Measurements from ENCODE around the gene LENG8.
"Not testable (repeated sequence)": the region's sequence is repeated elsewhere in the genome, so short reads cannot be mapped to it uniquely, and the experiment has no call there.

Gene LENG8

DNA sequence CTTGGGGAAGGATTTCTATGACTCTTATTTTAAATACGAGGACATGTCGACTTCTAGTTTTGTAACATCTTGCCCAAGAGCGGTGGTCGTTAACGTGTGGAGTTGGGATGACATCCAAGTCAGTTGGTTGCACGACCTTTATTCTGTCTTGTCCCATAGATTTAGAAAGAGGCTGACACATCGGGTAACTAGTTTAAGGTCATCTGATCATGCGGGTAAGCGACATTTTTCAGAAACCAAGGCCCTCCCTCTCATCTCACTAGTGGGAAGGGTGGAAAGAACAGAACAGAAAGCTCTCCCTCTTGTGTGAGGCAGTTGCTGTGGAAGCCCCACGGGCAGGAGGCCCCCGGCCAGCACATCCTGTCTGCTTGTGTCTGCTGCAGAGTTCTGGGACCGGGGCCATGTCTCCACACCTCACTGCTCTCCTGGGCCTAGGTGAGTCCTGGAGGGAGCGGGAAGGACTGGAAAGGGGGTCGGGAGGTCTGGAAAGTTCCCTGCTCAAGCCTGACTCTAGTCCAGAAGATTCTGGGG is 53.6 kb downstream of the LENG8 start, which contains the start of gene LAIR2:
TSS of gene LAIR2 (plus strand) at position 314 of the 531 bp plus-strand sequence. CDS start at position 402, 88 bp downstream.
- CTCF ChIA-PET: no interaction called here
- POLR2A ChIA-PET (ENCODE audit: low non-redundant PET): no interaction called here
- no peak within 1 kb of the TSS for H3K27ac ChIP-seq
- TF ChIP-seq, protein P1, sequence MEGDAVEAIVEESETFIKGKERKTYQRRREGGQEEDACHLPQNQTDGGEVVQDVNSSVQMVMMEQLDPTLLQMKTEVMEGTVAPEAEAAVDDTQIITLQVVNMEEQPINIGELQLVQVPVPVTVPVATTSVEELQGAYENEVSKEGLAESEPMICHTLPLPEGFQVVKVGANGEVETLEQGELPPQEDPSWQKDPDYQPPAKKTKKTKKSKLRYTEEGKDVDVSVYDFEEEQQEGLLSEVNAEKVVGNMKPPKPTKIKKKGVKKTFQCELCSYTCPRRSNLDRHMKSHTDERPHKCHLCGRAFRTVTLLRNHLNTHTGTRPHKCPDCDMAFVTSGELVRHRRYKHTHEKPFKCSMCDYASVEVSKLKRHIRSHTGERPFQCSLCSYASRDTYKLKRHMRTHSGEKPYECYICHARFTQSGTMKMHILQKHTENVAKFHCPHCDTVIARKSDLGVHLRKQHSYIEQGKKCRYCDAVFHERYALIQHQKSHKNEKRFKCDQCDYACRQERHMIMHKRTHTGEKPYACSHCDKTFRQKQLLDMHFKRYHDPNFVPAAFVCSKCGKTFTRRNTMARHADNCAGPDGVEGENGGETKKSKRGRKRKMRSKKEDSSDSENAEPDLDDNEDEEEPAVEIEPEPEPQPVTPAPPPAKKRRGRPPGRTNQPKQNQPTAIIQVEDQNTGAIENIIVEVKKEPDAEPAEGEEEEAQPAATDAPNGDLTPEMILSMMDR (conservative IDR thresholded peaks at IDR 0.05; ENCODE audit: low read depth): no peak
- DNase-seq (ENCODE audit: low spot score): no peak

DNA sequence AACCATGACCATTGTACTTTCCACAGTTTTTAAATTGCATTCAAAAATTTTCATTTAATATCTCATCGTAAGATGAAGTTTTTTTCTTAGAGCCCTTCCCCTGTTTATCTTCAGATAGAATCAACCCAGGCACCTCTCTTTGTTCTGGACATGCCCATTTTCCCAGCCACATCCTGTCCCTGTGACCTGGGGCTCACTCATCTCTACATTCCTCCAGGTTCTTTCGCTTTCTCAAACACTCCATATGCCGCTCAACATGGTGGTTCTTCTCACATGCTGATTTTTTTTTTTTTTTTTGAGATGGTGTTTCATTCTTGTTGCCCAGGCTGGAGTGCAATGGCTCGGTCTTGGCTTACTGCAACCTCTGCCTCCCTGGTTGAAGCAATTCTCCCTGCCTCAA is 56.5 kb downstream of the LENG8 start:
- DNase-seq (ENCODE audit: low spot score); H3K27ac ChIP-seq; POLR2A ChIA-PET (ENCODE audit: low non-redundant PET): not testable (repeated sequence)
- CTCF ChIA-PET: interaction anchor here (0.6 to 1.0 kb wide), 2 partner anchors 10 to 249 kb away, joined by 3 to 6 read pairs; no protein-coding TSS in a partner anchor

DNA sequence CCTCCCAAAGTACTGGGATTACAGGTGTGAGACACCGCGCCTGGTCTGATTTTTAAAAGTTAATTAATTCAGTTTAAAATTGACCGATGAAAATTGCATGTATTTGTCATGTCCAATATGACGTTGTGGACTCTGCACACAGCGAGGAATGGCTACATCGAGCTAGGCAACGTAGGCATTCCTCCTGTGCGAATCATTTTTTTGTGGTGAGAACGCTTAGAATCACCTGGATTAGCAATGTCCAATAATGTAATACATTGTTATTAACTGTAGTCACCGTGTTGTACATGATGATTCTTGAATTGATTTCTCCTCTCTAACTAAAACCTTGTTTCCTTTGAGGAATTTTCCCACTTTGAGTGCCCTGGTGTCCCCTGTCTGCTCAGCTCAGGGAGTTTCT is 57.1 kb downstream of the LENG8 start:
- no peak overlapping the region for H3K27ac ChIP-seq
- CTCF ChIA-PET: no interaction called here
- POLR2A ChIA-PET (ENCODE audit: low non-redundant PET): no interaction called here
- peak; percentile 48 for DNase-seq (ENCODE audit: low spot score)
- TF ChIP-seq, protein P1 (conservative IDR thresholded peaks at IDR 0.05; ENCODE audit: low read depth): no peak

DNA sequence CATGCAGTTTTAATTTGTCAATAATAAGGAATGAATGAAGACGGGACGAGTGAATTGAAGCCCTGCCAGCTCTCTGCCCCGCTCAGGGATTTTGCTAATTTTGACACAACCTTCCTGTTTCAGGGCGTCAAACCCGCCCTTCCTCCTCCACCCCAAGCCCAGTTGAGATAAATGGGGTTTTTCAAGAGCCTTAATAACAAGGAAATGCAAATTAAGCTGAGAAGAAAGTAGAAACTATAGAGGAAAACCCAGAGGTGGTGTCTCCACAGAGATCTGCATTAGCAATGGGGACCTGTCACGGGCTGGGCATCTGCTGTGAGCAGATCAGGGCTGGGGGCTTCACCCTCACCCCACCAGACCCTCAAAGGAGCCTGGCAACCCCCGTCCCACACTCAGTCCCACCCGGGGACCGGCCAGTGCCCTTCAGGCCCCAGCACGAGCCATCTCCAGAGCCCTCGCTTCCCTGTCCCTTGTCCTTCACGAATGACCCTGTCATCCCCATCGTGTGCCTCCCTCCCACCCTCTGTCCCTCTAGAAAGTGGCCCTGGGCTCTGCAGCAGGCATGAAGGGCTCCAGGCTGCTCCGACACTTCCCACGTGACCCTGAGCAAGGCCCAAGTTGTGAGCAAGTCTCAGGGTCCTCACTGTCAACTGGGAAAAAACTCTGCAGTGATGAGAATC is 58.2 kb downstream of the LENG8 start:
- H3K27ac ChIP-seq; CTCF ChIA-PET; POLR2A ChIA-PET (ENCODE audit: low non-redundant PET); DNase-seq (ENCODE audit: low spot score): not testable (repeated sequence)

DNA sequence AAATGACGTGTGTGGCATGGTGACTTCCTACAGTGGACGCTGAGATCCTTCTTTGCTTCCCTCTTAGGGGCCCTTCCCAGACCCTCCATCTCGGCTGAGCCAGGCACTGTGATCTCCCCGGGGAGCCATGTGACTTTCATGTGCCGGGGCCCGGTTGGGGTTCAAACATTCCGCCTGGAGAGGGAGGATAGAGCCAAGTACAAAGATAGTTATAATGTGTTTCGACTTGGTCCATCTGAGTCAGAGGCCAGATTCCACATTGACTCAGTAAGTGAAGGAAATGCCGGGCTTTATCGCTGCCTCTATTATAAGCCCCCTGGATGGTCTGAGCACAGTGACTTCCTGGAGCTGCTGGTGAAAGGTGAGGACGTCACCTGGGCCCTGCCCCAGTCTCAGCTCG is 58.8 kb downstream of the LENG8 start:
- POLR2A ChIA-PET (ENCODE audit: low non-redundant PET): no interaction called here
- CTCF ChIA-PET: no interaction called here
- H3K27ac ChIP-seq: no peak overlapping the region
- TF ChIP-seq, protein P1 (conservative IDR thresholded peaks at IDR 0.05; ENCODE audit: low read depth): no peak
- DNase-seq (ENCODE audit: low spot score): no peak

DNA sequence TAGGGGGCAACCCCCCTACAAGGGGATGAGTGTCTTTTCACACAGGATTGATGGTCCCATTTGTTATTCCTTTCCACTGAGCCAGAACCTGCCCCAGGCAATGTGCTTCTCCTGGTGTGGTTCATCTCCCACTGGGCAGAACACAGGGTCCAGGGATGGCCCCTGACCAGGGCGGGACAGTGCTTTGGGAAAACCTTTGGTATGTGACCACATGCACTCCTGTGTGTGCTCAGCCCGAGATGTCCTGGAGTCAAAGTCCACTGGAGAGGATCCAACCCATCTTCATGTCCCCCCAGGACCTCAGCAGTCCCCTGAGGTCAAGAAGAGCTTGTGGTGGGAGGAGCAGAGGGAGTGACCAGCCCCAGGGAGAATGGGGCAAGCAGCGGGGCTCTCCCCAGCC is 59.5 kb downstream of the LENG8 start:
- CTCF ChIA-PET: interaction anchor here (1.1 kb wide), 1 partner anchor 148 kb away, joined by 3 read pairs; no protein-coding TSS in a partner anchor
- H3K27ac ChIP-seq; POLR2A ChIA-PET (ENCODE audit: low non-redundant PET); DNase-seq (ENCODE audit: low spot score): not testable (repeated sequence)

DNA sequence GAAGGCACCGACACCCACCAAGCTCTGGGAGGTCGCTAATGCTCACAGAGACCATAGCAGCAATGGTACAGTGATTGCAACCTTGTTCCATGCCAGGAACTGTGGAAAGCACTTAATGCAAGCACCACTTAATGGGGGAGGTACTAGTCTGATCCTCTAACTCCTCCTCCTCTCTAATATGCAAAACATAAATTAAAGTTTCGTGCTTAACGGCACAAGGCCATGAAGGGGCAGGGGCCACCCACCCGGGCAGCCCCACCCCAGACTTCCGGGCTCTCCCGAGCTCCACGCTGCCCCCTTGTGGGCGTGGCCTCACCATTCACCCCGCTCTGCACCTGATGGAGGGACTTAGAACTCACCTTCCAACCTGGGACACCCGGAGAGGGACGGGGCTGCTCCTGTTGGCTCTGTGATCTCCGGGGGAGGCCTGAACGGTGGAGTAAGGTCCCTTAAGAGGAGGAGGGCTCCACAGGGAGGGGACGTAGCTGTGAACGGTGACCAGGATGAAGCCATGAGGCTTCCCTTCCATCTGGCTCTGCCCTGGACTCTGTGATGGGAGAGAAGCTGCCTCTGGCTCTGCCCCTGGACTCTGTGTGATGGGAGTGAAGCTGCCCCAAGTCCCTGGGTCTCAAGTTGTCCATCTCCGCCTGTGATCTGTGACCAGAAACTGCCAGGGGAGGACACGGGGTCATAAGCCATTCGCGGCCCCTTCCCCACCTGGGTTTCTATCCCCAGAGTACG is 60.4 kb downstream of the LENG8 start:
- DNase-seq (ENCODE audit: low spot score); POLR2A ChIA-PET (ENCODE audit: low non-redundant PET); H3K27ac ChIP-seq: not testable (repeated sequence)
- CTCF ChIA-PET: interaction anchor here (1.1 kb wide), 1 partner anchor 149 kb away, joined by 3 read pairs; no protein-coding TSS in a partner anchor

All from RWPE1 (cell line).